Activated B cell treated with CpG ODN at 0.5 μM for 24 hours (primary cell): ENCODE results near the gene ABCB9. TPM values are rescaled to one million over a fixed set of nuclear protein-coding genes. Genes with fewer than 3 reads are reported as not detected.

ENCODE experiments used
- ATAC-seq: fragments of 200-7000 bp; cut with Tn5 transposase; one replicate; pipeline ENCODE4 v1.10.0; 2021; ENCODE audit warnings: low read depth, mild to moderate bottlenecking, moderate library complexity
- CTCF ChIA-PET: fragments of 350-600 bp; sonication (Branson Sonifier 250); formaldehyde crosslinking; loops from one replicate; lab custom pipeline; 2021; ENCODE audit warnings: antibody characterized with exemption; lab: Charles Lee
- POLR2A ChIA-PET: fragments of 350-600 bp; sonication (Branson Sonifier 250); formaldehyde crosslinking; loops from one replicate; lab custom pipeline; 2021; ENCODE audit warnings: antibody characterized with exemption; lab: Charles Lee
- DNase-seq: peaks from one replicate; pipeline ENCODE4 v3.0.0; 2022
- H3K27ac Mint-ChIP-seq: one replicate; pipeline ENCODE4 v1.8.0; 2020; ENCODE audit warnings: mixed read lengths
- H3K27me3 Mint-ChIP-seq: one replicate; pipeline ENCODE4 v1.8.0; 2021; ENCODE audit warnings: mixed read lengths
- H3K36me3 Mint-ChIP-seq: one replicate; pipeline ENCODE4 v1.8.0; 2021; ENCODE audit warnings: low read depth, mixed read lengths
- H3K4me1 Mint-ChIP-seq: one replicate; pipeline ENCODE4 v1.8.0; 2021; ENCODE audit warnings: mixed read lengths
- H3K4me3 Mint-ChIP-seq: one replicate; pipeline ENCODE4 v1.8.0; 2020; ENCODE audit warnings: mild to moderate bottlenecking, mixed read lengths
- H3K9me3 Mint-ChIP-seq: one replicate; pipeline ENCODE4 v1.8.0; 2020; ENCODE audit warnings: mixed read lengths
- CTCF ChIP-seq: fragments of 200-600 bp; IDR thresholded peaks from one replicate; pipeline ENCODE4 v1.8.0; 2022; ENCODE audit warnings: antibody characterized with exemption, mild to moderate bottlenecking
- intact Hi-C: fragments of 100-400 bp; cut with micrococcal nuclease; formaldehyde crosslinking; loops from one replicate; pipeline ENCODE4 v1.15.1; 2024
- total RNA-seq: library from RNA; stranded (reverse); gene quantifications from 2 replicates; pipeline ENCODE4 v1.2.3, GENCODE V29; 2022

The ABCB9 gene
- total RNA-seq, 1 donor from 2014 or later: 4.6 TPM

GRCh38 chr12:122902854-122903692 is 63.2 kb downstream of the ABCB9 start:
- DNase-seq: no peak
- no peak for ATAC-seq
- H3K4me1 Mint-ChIP-seq: peaks cover 53% of the 10 kb centered on the region
- ChIA-PET CTCF (no interaction called here), POLR2A (interaction anchor here (0.7 to 1.5 kb wide), 4 partner anchors 16 to 58 kb away, joined by 3 to 10 read pairs (median 6); no protein-coding TSS in a partner anchor)
- H3K36me3 Mint-ChIP-seq: no peaks in the 10 kb centered on the region
- H3K4me3 Mint-ChIP-seq: no peak overlapping the region
- H3K27ac Mint-ChIP-seq: peak overlapping the region; percentile 70
- TF ChIP-seq CTCF: no peak
- no peaks in the 10 kb centered on the region for H3K27me3 Mint-ChIP-seq
- intact Hi-C loops: loop anchor here (2.0 kb wide), 1 partner anchor 16 kb away; no protein-coding TSS in a partner anchor
- no peaks in the 10 kb centered on the region for H3K9me3 Mint-ChIP-seq

- no peak for TF ChIP-seq CTCF
- Mint-ChIP-seq H3K27ac (peak overlapping the region; percentile 92), H3K27me3 (no peaks in the 10 kb centered on the region), H3K9me3 (no peaks in the 10 kb centered on the region), H3K4me1 (peaks cover 83% of the 10 kb centered on the region), H3K36me3 (peaks cover 9% of the 10 kb centered on the region), H3K4me3 (no peak overlapping the region)
- POLR2A ChIA-PET: interaction anchor here (0.6 to 6.3 kb wide), 9 partner anchors 11 to 1266 kb away, joined by 3 to 99 read pairs (median 13); partner anchors contain the start of genes MPHOSPH9 and MTRFR
- DNase-seq (no peak), ATAC-seq (no peak)
- intact Hi-C loops: loop anchor here (2.0 to 10.0 kb wide), 4 partner anchors 32 to 495 kb away; partner anchors contain the start of gene OGFOD2
- CTCF ChIA-PET: interaction anchor here (0.7 to 3.9 kb wide), 2 partner anchors 12 to 18 kb away, joined by 4 to 17 read pairs; no protein-coding TSS in a partner anchor
These were observed 66.4 kb downstream of the ABCB9 start for GRCh38 chr12:122899887-122900286.

- H3K9me3 Mint-ChIP-seq: no peaks in the 10 kb centered on the region
- no peaks in the 10 kb centered on the region for H3K27me3 Mint-ChIP-seq
- intact Hi-C loops: loop anchor here (5.0 to 10.0 kb wide), 3 partner anchors 34 to 492 kb away; no protein-coding TSS in a partner anchor
- peak overlapping the region; percentile 92 for H3K27ac Mint-ChIP-seq
- no peak for DNase-seq
- POLR2A ChIA-PET: interaction anchor here (0.6 to 6.7 kb wide), 6 partner anchors 8 to 336 kb away, joined by 3 to 99 read pairs (median 27); partner anchors contain the start of genes MPHOSPH9 and MTRFR
- peak overlapping the region; percentile 97 for H3K4me3 Mint-ChIP-seq
- no peak for TF ChIP-seq CTCF
- peaks cover 96% of the 10 kb centered on the region for H3K4me1 Mint-ChIP-seq
- CTCF ChIA-PET: interaction anchor here (1.3 to 3.9 kb wide), 2 partner anchors 8 to 50 kb away, joined by 5 to 17 read pairs; no protein-coding TSS in a partner anchor
- peaks cover 27% of the 10 kb centered on the region for H3K36me3 Mint-ChIP-seq
- ATAC-seq: no peak
These were observed 69.6 kb downstream of the ABCB9 start for GRCh38 chr12:122896662-122897061.

- peak; percentile 87 for DNase-seq
- intact Hi-C loops: loop anchor here (1.0 to 10.0 kb wide), 5 partner anchors 9 to 491 kb away; no protein-coding TSS in a partner anchor
- Mint-ChIP-seq H3K4me3 (peak within 1 kb of the TSS; percentile 97), H3K4me1 (peaks cover 96% of the 10 kb centered on the region), H3K27me3 (no peaks in the 10 kb centered on the region), H3K9me3 (no peaks in the 10 kb centered on the region), H3K36me3 (peaks cover 27% of the 10 kb centered on the region), H3K27ac (peak within 1 kb of the TSS; percentile 92)
- ChIA-PET POLR2A (interaction anchor here (0.8 to 6.7 kb wide), 7 partner anchors 8 to 337 kb away, joined by 3 to 99 read pairs (median 7); partner anchors contain the start of genes MPHOSPH9 and MTRFR), CTCF (interaction anchor here (1.1 to 3.9 kb wide), 5 partner anchors 8 to 50 kb away, joined by 3 to 17 read pairs (median 5); no protein-coding TSS in a partner anchor)
- peak; percentile 40 for ATAC-seq
- TF ChIP-seq CTCF: no peak
These were observed 70.3 kb downstream of the ABCB9 start, which contains the start of gene VPS37B for GRCh38 chr12:122895704-122896636. Gene VPS37B, minus strand, starts transcription at chr12:122896124. Its CDS starts 62 bp downstream, at chr12:122896062.
